Neural progenitor cell (in vitro differentiated cells): Measurements from ENCODE around the gene NSD1. TPM values are rescaled to one million over a fixed set of nuclear protein-coding genes. Genes with fewer than 3 reads are reported as not detected.

Source experiments
- DNase-seq: peaks from one replicate; pipeline ENCODE4 v3.0.0-alpha.2; 2016; ENCODE audit warnings: low spot score
- H2AFZ ChIP-seq: fragments of 200-600 bp; sonication (generic); replicated peaks from 2 replicates; pipeline ENCODE4 v1.6.1; 2016; ENCODE audit warnings: antibody characterized with exemption
- H3F3A ChIP-seq: fragments of 200-600 bp; sonication (generic); 2 replicates; pipeline ENCODE4 v1.6.1; 2016; ENCODE audit warnings: antibody characterized with exemption, low read depth
- H3K27ac ChIP-seq: fragments of 200-600 bp; sonication (generic); 2 replicates; pipeline ENCODE4 v1.5.1; 2016; ENCODE audit warnings: mild to moderate bottlenecking
- H3K27me3 ChIP-seq: fragments of 200-600 bp; sonication (generic); 2 replicates; pipeline ENCODE4 v1.6.1; 2016; ENCODE audit warnings: mild to moderate bottlenecking, moderate library complexity
- H3K36me3 ChIP-seq: fragments of 200-600 bp; sonication (generic); 2 replicates; pipeline ENCODE4 v1.5.1; 2016
- H3K4me1 ChIP-seq: fragments of 200-600 bp; sonication (generic); 2 replicates; pipeline ENCODE4 v1.6.1; 2016; ENCODE audit warnings: mixed run types
- H3K4me2 ChIP-seq: fragments of 200-600 bp; sonication (generic); 2 replicates; pipeline ENCODE4 v1.6.1; 2016
- H3K4me3 ChIP-seq: fragments of 200-600 bp; sonication (generic); 2 replicates; pipeline ENCODE4 v1.5.1; 2016
- H3K79me2 ChIP-seq: fragments of 200-600 bp; sonication (generic); 2 replicates; pipeline ENCODE4 v1.6.1; 2016; ENCODE audit warnings: low read depth
- H3K9ac ChIP-seq: fragments of 200-600 bp; sonication (generic); 2 replicates; pipeline ENCODE4 v1.6.1; 2016
- H3K9me3 ChIP-seq: fragments of 200-600 bp; sonication (generic); 2 replicates; pipeline ENCODE4 v1.5.1; 2016; ENCODE audit warnings: low read depth
- H4K20me1 ChIP-seq: fragments of 200-600 bp; sonication (generic); 2 replicates; pipeline ENCODE4 v1.6.1; 2016; ENCODE audit warnings: low read depth
- H3K27ac Mint-ChIP-seq: 3 replicates; pipeline ENCODE4 v1.8.0; 2021; ENCODE audit warnings: mixed read lengths
- H3K27me3 Mint-ChIP-seq: 2 replicates; pipeline ENCODE4 v1.8.0; 2022; ENCODE audit warnings: low read depth, mild to moderate bottlenecking, inconsistent platforms, moderate library complexity, mixed read lengths; ENCODE audit not compliant: insufficient read depth
- H3K36me3 Mint-ChIP-seq: 3 replicates; pipeline ENCODE4 v1.8.0; 2021; ENCODE audit warnings: mixed read lengths
- H3K4me1 Mint-ChIP-seq: 3 replicates; pipeline ENCODE4 v1.8.0; 2021; ENCODE audit warnings: mixed read lengths
- H3K4me3 Mint-ChIP-seq: 3 replicates; pipeline ENCODE4 v1.8.0; 2021; ENCODE audit warnings: mild to moderate bottlenecking, moderate library complexity, mixed read lengths
- H3K9me3 Mint-ChIP-seq: 3 replicates; pipeline ENCODE4 v1.8.0; 2020; ENCODE audit warnings: mixed read lengths
- CTCF ChIP-seq: fragments of 200-600 bp; sonication (generic); IDR thresholded peaks from 2 replicates; pipeline ENCODE4 v1.5.1; 2017; ENCODE audit warnings: antibody characterized with exemption, mild to moderate bottlenecking
- EZH2 ChIP-seq: fragments of 200-600 bp; sonication (generic); IDR thresholded peaks from 2 replicates; pipeline ENCODE4 v1.6.1; 2017; ENCODE audit warnings: antibody characterized with exemption, mild to moderate bottlenecking, moderate library complexity
- EZH2phosphoT487 ChIP-seq: fragments of 200-600 bp; sonication (generic); IDR thresholded peaks from 2 replicates; pipeline ENCODE4 v1.6.1; 2017; ENCODE audit warnings: antibody characterized with exemption
- total RNA-seq: library from RNA; depleted of rRNA; stranded (reverse); fragments of >200 nt; gene quantifications from 2 replicates; pipeline ENCODE4 v1.2.3, GENCODE V29; 2015; ENCODE audit warnings: low replicate concordance

The NSD1 gene
- total RNA-seq, 1 donor from 2014 or later, result 114 TPM

GRCh38 chr5:177092178-177093081 lies 41.1 kb upstream of the NSD1 start:
- no peaks in the 10 kb centered on the region for H3K9me3 ChIP-seq
- no peak for DNase-seq
- Mint-ChIP-seq H3K27me3 (peaks cover 16% of the 10 kb centered on the region), H3K9me3 (no peaks in the 10 kb centered on the region), H3K4me1 (peaks cover 26% of the 10 kb centered on the region), H3K27ac (no peak overlapping the region), H3K36me3 (no peaks in the 10 kb centered on the region), H3K4me3 (no peak overlapping the region)
- no peak overlapping the region for H3K9ac ChIP-seq
- no peak overlapping the region for H3K4me3 ChIP-seq
- no peaks in the 10 kb centered on the region for H3K79me2 ChIP-seq
- H3F3A ChIP-seq, result peaks cover 2% of the 10 kb centered on the region
- no peak overlapping the region for H3K4me2 ChIP-seq
- H3K27me3 ChIP-seq, result peaks cover 3% of the 10 kb centered on the region
- no peak overlapping the region for H3K27ac ChIP-seq
- H3K4me1 ChIP-seq, result peaks cover 10% of the 10 kb centered on the region
- H4K20me1 ChIP-seq, result no peaks in the 10 kb centered on the region
- no peak overlapping the region for H2AFZ ChIP-seq
- H3K36me3 ChIP-seq, result no peaks in the 10 kb centered on the region
- TF ChIP-seq EZH2, result no peak
- no peak for TF ChIP-seq CTCF
- no peak for TF ChIP-seq EZH2phosphoT487

- H3K4me1 ChIP-seq, result peaks cover 10% of the 10 kb centered on the region
- no peak overlapping the region for H2AFZ ChIP-seq
- no peak for TF ChIP-seq CTCF
- no peak for TF ChIP-seq EZH2
- H3K4me1 Mint-ChIP-seq, result peaks cover 23% of the 10 kb centered on the region
- H3K9ac ChIP-seq, result no peak overlapping the region
- H4K20me1 ChIP-seq, result no peaks in the 10 kb centered on the region
- no peak for DNase-seq
- H3K27me3 Mint-ChIP-seq, result peaks cover 12% of the 10 kb centered on the region
- no peaks in the 10 kb centered on the region for H3K36me3 Mint-ChIP-seq
- no peak overlapping the region for H3K4me2 ChIP-seq
- no peak overlapping the region for H3K4me3 Mint-ChIP-seq
- no peaks in the 10 kb centered on the region for H3K79me2 ChIP-seq
- H3K9me3 Mint-ChIP-seq, result no peaks in the 10 kb centered on the region
- H3K4me3 ChIP-seq, result no peak overlapping the region
- H3K27me3 ChIP-seq, result no peaks in the 10 kb centered on the region
- no peaks in the 10 kb centered on the region for H3K9me3 ChIP-seq
- no peaks in the 10 kb centered on the region for H3F3A ChIP-seq
- no peak overlapping the region for H3K27ac Mint-ChIP-seq
- H3K27ac ChIP-seq, result no peak overlapping the region
- H3K36me3 ChIP-seq, result no peaks in the 10 kb centered on the region
These were observed 40.4 kb upstream of the NSD1 start for GRCh38 chr5:177093082-177093712.

- no peaks in the 10 kb centered on the region for H3K9me3 Mint-ChIP-seq
- TF ChIP-seq EZH2phosphoT487 (no peak), CTCF (no peak), EZH2 (no peak)
- H3K27me3 Mint-ChIP-seq, result peaks cover 8% of the 10 kb centered on the region
- Histone ChIP-seq H3K36me3 (no peaks in the 10 kb centered on the region), H3K9me3 (no peaks in the 10 kb centered on the region), H3K4me3 (no peak overlapping the region), H3K9ac (no peak overlapping the region), H3K27ac (no peak overlapping the region), H4K20me1 (no peaks in the 10 kb centered on the region), H3K79me2 (no peaks in the 10 kb centered on the region), H3K4me2 (no peak overlapping the region), H2AFZ (no peak overlapping the region), H3F3A (no peaks in the 10 kb centered on the region), H3K4me1 (peaks cover 14% of the 10 kb centered on the region), H3K27me3 (no peaks in the 10 kb centered on the region)
- DNase-seq, result no peak
- H3K4me1 Mint-ChIP-seq, result peaks cover 24% of the 10 kb centered on the region
- no peaks in the 10 kb centered on the region for H3K36me3 Mint-ChIP-seq
- H3K27ac Mint-ChIP-seq, result no peak overlapping the region
- H3K4me3 Mint-ChIP-seq, result no peak overlapping the region
These were observed 39.8 kb upstream of the NSD1 start for GRCh38 chr5:177093803-177094202.
